Hepatocyte (in vitro differentiated cells): Measurements from ENCODE around the gene CFHR2. TPM values are rescaled to one million over a fixed set of nuclear protein-coding genes. Genes with fewer than 3 reads are reported as not detected.
A peak's percentile ranks its signal among the peaks of the same experiment; 100 is the strongest.

ENCODE experiments used
- DNase-seq: peaks from one replicate; pipeline ENCODE4 v3.0.0-alpha.2; 2016; ENCODE audit warnings: low spot score
- H2AFZ ChIP-seq: fragments of 200-600 bp; sonication (generic); 2 replicates; pipeline ENCODE4 v1.6.0; 2016; ENCODE audit warnings: antibody characterized with exemption, mild to moderate bottlenecking
- H3K27ac ChIP-seq: fragments of 200-600 bp; sonication (generic); 2 replicates; pipeline ENCODE4 v1.5.1; 2016; ENCODE audit warnings: mild to moderate bottlenecking
- H3K27me3 ChIP-seq: fragments of 200-600 bp; sonication (generic); 2 replicates; pipeline ENCODE4 v1.6.1; 2016
- H3K36me3 ChIP-seq: fragments of 200-600 bp; sonication (generic); replicated peaks from 2 replicates; pipeline ENCODE4 v1.5.1; 2016; ENCODE audit warnings: low read depth; ENCODE audit not compliant: insufficient read depth
- H3K4me1 ChIP-seq: fragments of 200-600 bp; sonication (generic); 2 replicates; pipeline ENCODE4 v1.5.1; 2016; ENCODE audit warnings: mild to moderate bottlenecking, moderate library complexity; ENCODE audit not compliant: insufficient read depth
- H3K4me2 ChIP-seq: fragments of 200-600 bp; sonication (generic); 2 replicates; pipeline ENCODE4 v1.6.0; 2016
- H3K4me3 ChIP-seq: fragments of 200-600 bp; sonication (generic); 2 replicates; pipeline ENCODE4 v1.5.1; 2016; ENCODE audit warnings: mild to moderate bottlenecking
- H3K79me2 ChIP-seq: fragments of 200-600 bp; sonication (generic); 2 replicates; pipeline ENCODE4 v1.6.0; 2017; ENCODE audit warnings: mild to moderate bottlenecking
- H3K9me2 ChIP-seq: fragments of 200-600 bp; sonication (generic); replicated peaks from 2 replicates; pipeline ENCODE4 v1.6.0; 2017; ENCODE audit warnings: mild to moderate bottlenecking; ENCODE audit not compliant: insufficient read depth
- H3K9me3 ChIP-seq: fragments of 200-600 bp; sonication (generic); 2 replicates; pipeline ENCODE4 v1.5.1; 2016; ENCODE audit warnings: low read depth, mild to moderate bottlenecking
- H4K20me1 ChIP-seq: fragments of 200-600 bp; sonication (generic); 2 replicates; pipeline ENCODE4 v1.6.0; 2016; ENCODE audit warnings: mild to moderate bottlenecking; ENCODE audit not compliant: insufficient read depth, poor library complexity, severe bottlenecking
- CTCF ChIP-seq: fragments of 200-600 bp; sonication (generic); IDR thresholded peaks from 2 replicates; pipeline ENCODE4 v1.5.1; 2016; ENCODE audit warnings: antibody characterized with exemption, mild to moderate bottlenecking; ENCODE audit not compliant: poor library complexity
- EZH2 ChIP-seq: fragments of 200-600 bp; sonication (generic); IDR thresholded peaks from 2 replicates; pipeline ENCODE4 v1.6.1; 2016; ENCODE audit warnings: antibody characterized with exemption, mild to moderate bottlenecking, borderline replicate concordance
- EZH2phosphoT487 ChIP-seq: fragments of 200-600 bp; sonication (generic); IDR thresholded peaks from one replicate; pipeline ENCODE4 v1.6.1; 2018; ENCODE audit warnings: antibody characterized with exemption, mild to moderate bottlenecking, low read depth, moderate library complexity; ENCODE audit not compliant: unreplicated experiment, severe bottlenecking
- WGBS: methylation state at CpG from one replicate; pipeline ENCODE4 v1.1.6; 2016; ENCODE audit warnings: low lambda C conversion rate; ENCODE audit errors: missing lambda C conversion rate; 5-methylcytosine and 5-hydroxymethylcytosine counted together
- polyA plus RNA-seq: library from polyadenylated mRNA; unstranded; fragments of >200 nt; fragmentation: Nextera tagmentation; extraction: Ambion mirVana; gene quantifications from 2 replicates; pipeline ENCODE4 v1.2.1, GENCODE V29; 2016
- total RNA-seq: library from RNA; depleted of rRNA; stranded (reverse); fragments of >200 nt; gene quantifications from 2 replicates; pipeline ENCODE4 v1.2.3, GENCODE V29; 2014

The CFHR2 gene
- total and polyA plus RNA-seq, 2 experiments from 2014 or later, result 9.6 to 35.6 TPM

DNA sequence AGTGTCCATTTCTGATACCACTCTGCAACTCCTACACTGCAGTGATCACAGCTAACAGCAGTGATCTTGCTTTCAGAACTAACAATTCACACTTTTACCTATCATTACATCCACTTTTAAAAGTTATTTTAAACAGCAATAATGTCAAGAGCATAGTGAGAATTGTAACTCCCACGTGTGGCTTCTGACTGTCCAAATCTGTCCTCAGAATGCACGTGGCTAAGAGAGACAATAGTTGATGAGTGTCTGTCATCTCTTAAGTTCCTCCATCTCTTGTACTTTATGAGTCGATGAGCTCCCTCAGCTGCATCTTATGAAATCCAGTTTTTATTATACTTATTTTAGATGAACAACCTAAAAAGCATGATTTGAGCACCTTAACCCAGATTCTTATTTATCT lies 17.3 kb downstream of the CFHR2 start:
- 72% methylated on average over 3 of the region's 3 CpGs for WGBS
- Histone ChIP-seq H3K27ac (no peak overlapping the region), H3K4me3 (no peak overlapping the region), H3K79me2 (no peaks in the 10 kb centered on the region), H2AFZ (no peak overlapping the region), H3K27me3 (no peaks in the 10 kb centered on the region), H3K36me3 (no peaks in the 10 kb centered on the region), H3K4me1 (no peaks in the 10 kb centered on the region), H3K9me2 (no peaks in the 10 kb centered on the region), H4K20me1 (no peaks in the 10 kb centered on the region), H3K4me2 (no peak overlapping the region), H3K9me3 (no peaks in the 10 kb centered on the region)
- no peak for DNase-seq
- TF ChIP-seq EZH2phosphoT487, result no peak
- no peak for TF ChIP-seq CTCF
- no peak for TF ChIP-seq EZH2

GRCh38 chr1:196970182-196970581 lies 26.6 kb downstream of the CFHR2 start:
- Histone ChIP-seq H3K4me2 (no peak overlapping the region), H3K79me2 (no peaks in the 10 kb centered on the region), H4K20me1 (no peaks in the 10 kb centered on the region), H3K27ac (no peak overlapping the region), H3K4me3 (no peak overlapping the region), H3K9me2 (no peaks in the 10 kb centered on the region), H3K4me1 (no peaks in the 10 kb centered on the region), H2AFZ (no peak overlapping the region), H3K9me3 (no peaks in the 10 kb centered on the region), H3K36me3 (no peaks in the 10 kb centered on the region), H3K27me3 (no peaks in the 10 kb centered on the region)
- TF ChIP-seq CTCF (no peak), EZH2phosphoT487 (no peak), EZH2 (no peak)
- no peak for DNase-seq
- 78% methylated on average over 1 of the region's 1 CpG for WGBS

- Histone ChIP-seq H3K4me2 (no peak overlapping the region), H2AFZ (no peak overlapping the region), H3K27me3 (no peaks in the 10 kb centered on the region), H3K36me3 (no peaks in the 10 kb centered on the region), H3K9me3 (no peaks in the 10 kb centered on the region), H3K79me2 (no peaks in the 10 kb centered on the region), H4K20me1 (no peaks in the 10 kb centered on the region), H3K4me1 (no peaks in the 10 kb centered on the region), H3K27ac (no peak overlapping the region), H3K9me2 (no peaks in the 10 kb centered on the region), H3K4me3 (no peak overlapping the region)
- DNase-seq, result no peak
- 83% methylated on average over 4 of the region's 4 CpGs for WGBS
- TF ChIP-seq EZH2 (no peak), CTCF (no peak), EZH2phosphoT487 (no peak)
These were observed 32.7 kb downstream of the CFHR2 start for GRCh38 chr1:196976278-196976677.

GRCh38 chr1:196977278-196977677 lies 33.7 kb downstream of the CFHR2 start, which contains the start of gene CFHR5:
Gene CFHR5 (plus strand): TSS chr1:196977556. CDS start chr1:196977665, 109 bp downstream.
- 56% methylated on average over 5 of the region's 5 CpGs for WGBS
- Histone ChIP-seq H4K20me1 (no peaks in the 10 kb centered on the region), H3K79me2 (no peaks in the 10 kb centered on the region), H3K9me3 (no peaks in the 10 kb centered on the region), H3K4me2 (no peak within 1 kb of the TSS), H2AFZ (peak within 1 kb of the TSS; percentile 16), H3K9me2 (no peaks in the 10 kb centered on the region), H3K27ac (no peak within 1 kb of the TSS), H3K27me3 (no peaks in the 10 kb centered on the region), H3K4me1 (no peaks in the 10 kb centered on the region), H3K36me3 (no peaks in the 10 kb centered on the region), H3K4me3 (no peak within 1 kb of the TSS)
- DNase-seq, result no peak
- TF ChIP-seq CTCF, result no peak
- TF ChIP-seq EZH2, result no peak
